ENCODE data around the gene TANGO2.

- TF ChIP-seq CTCF (conservative IDR thresholded peaks at IDR 0.05 in 1 of 2, IDR thresholded peaks at IDR 0.05 in 1 of 2; ENCODE audit: extremely low read depth in 1 of 2, insufficient read depth in 1 of 2, low read depth in 1 of 2, low read length in 2 of 2) = no peak
- no peak for TF ChIP-seq EZH2 (IDR thresholded peaks at IDR 0.05; ENCODE audit: borderline replicate concordance, low read length)
These were observed 3.9 kb downstream of the TANGO2 start for GRCh38 chr22:20024650-20025397.

All from mammary epithelial cell (primary cell).